Measurements from ENCODE around the gene GALNT2.
A peak's percentile ranks its signal among the peaks of the same experiment; 100 is the strongest.

The GALNT2 gene

GRCh38 chr1:230153641-230154296 is 86.7 kb downstream of the GALNT2 start:
- H3K4me3 ChIP-seq (ENCODE audit: low read depth in 1 of 2, low read length in 1 of 2), result peak overlapping the region; percentile 19 to 36
- H3K36me3 ChIP-seq, result no peaks in the 10 kb centered on the region
- H3K27ac ChIP-seq, result peak overlapping the region; percentile 89
- no peaks in the 10 kb centered on the region for H3K27me3 ChIP-seq
- peaks cover 64 to 71% of the 10 kb centered on the region in 2 experiments for H3K4me1 ChIP-seq (ENCODE audit: control insufficient read depth in 1 of 2, insufficient read depth in 1 of 2, low read depth in 1 of 2, low read length in 1 of 2)
- H3K9me3 ChIP-seq, result no peaks in the 10 kb centered on the region
- TF ChIP-seq CTCF (IDR thresholded peaks at IDR 0.05), result no peak

GRCh38 chr1:230155021-230155420 is 88.0 kb downstream of the GALNT2 start:
- Histone ChIP-seq H3K9me3 (no peaks in the 10 kb centered on the region), H3K27me3 (no peaks in the 10 kb centered on the region), H3K4me1 (ENCODE audit: control insufficient read depth in 1 of 2, insufficient read depth in 1 of 2, low read depth in 1 of 2, low read length in 1 of 2) (peaks cover 52 to 70% of the 10 kb centered on the region in 2 experiments), H3K4me3 (ENCODE audit: low read depth in 1 of 2, low read length in 1 of 2) (no peak overlapping the region), H3K36me3 (no peaks in the 10 kb centered on the region), H3K27ac (peak overlapping the region; percentile 89)
- TF ChIP-seq CTCF (IDR thresholded peaks at IDR 0.05), result no peak

GRCh38 chr1:230156068-230156467 is 89.0 kb downstream of the GALNT2 start:
- TF ChIP-seq CTCF (IDR thresholded peaks at IDR 0.05), result no peak
- Histone ChIP-seq H3K36me3 (no peaks in the 10 kb centered on the region), H3K27ac (no peak overlapping the region), H3K27me3 (no peaks in the 10 kb centered on the region), H3K9me3 (no peaks in the 10 kb centered on the region), H3K4me1 (ENCODE audit: control insufficient read depth in 1 of 2, insufficient read depth in 1 of 2, low read depth in 1 of 2, low read length in 1 of 2) (peaks cover 49 to 70% of the 10 kb centered on the region in 2 experiments), H3K4me3 (ENCODE audit: low read depth in 1 of 2, low read length in 1 of 2) (no peak overlapping the region)

- peaks cover 53 to 72% of the 10 kb centered on the region in 2 experiments for H3K4me1 ChIP-seq (ENCODE audit: control insufficient read depth in 1 of 2, insufficient read depth in 1 of 2, low read depth in 1 of 2, low read length in 1 of 2)
- no peak for TF ChIP-seq CTCF (IDR thresholded peaks at IDR 0.05)
Observed at GRCh38 chr1:230156536-230156935, 89.5 kb downstream of the GALNT2 start.

GRCh38 chr1:230157420-230158390 is 90.7 kb downstream of the GALNT2 start:
- TF ChIP-seq CTCF (IDR thresholded peaks at IDR 0.05), result no peak
- Histone ChIP-seq H3K9me3 (no peaks in the 10 kb centered on the region), H3K36me3 (no peaks in the 10 kb centered on the region), H3K27ac (no peak overlapping the region), H3K4me3 (ENCODE audit: low read depth in 1 of 2, low read length in 1 of 2) (no peak overlapping the region), H3K4me1 (ENCODE audit: control insufficient read depth in 1 of 2, insufficient read depth in 1 of 2, low read depth in 1 of 2, low read length in 1 of 2) (peaks cover 46 to 65% of the 10 kb centered on the region in 2 experiments), H3K27me3 (no peaks in the 10 kb centered on the region)

More at GRCh38 chr1:230156536-230156935, 89.5 kb downstream of the GALNT2 start:
- H3K36me3 ChIP-seq, result no peaks in the 10 kb centered on the region
- H3K9me3 ChIP-seq, result no peaks in the 10 kb centered on the region
- no peaks in the 10 kb centered on the region for H3K27me3 ChIP-seq
- H3K27ac ChIP-seq, result no peak overlapping the region
- no peak overlapping the region for H3K4me3 ChIP-seq (ENCODE audit: low read depth in 1 of 2, low read length in 1 of 2)
